Retinal pigment epithelial cell (primary cell): Measurements from ENCODE around the gene ARMC8.
A peak's percentile ranks its signal among the peaks of the same experiment; 100 is the strongest.

ENCODE experiments used
- DNase-seq: peaks from one replicate; pipeline ENCODE4 v3.0.0-alpha.2; 2010; ENCODE audit warnings: low read depth
- H3K4me3 ChIP-seq: 2 replicates; pipeline ENCODE4 v1.5.1; 2011; ENCODE audit warnings: mild to moderate bottlenecking, low read length, control low read depth, moderate library complexity
- TF ChIP-seq, protein P1 (sequence below): conservative IDR thresholded peaks from 2 replicates; pipeline ENCODE4 v1.5.1; 2011; ENCODE audit warnings: low read depth, low read length, control low read depth, inconsistent platforms

ARMC8 gene

GRCh38 chr3:138227650-138228049, 40.5 kb downstream of the ARMC8 start:
- peak; percentile 9 for DNase-seq
- no peak overlapping the region for H3K4me3 ChIP-seq
- TF ChIP-seq, protein P1, sequence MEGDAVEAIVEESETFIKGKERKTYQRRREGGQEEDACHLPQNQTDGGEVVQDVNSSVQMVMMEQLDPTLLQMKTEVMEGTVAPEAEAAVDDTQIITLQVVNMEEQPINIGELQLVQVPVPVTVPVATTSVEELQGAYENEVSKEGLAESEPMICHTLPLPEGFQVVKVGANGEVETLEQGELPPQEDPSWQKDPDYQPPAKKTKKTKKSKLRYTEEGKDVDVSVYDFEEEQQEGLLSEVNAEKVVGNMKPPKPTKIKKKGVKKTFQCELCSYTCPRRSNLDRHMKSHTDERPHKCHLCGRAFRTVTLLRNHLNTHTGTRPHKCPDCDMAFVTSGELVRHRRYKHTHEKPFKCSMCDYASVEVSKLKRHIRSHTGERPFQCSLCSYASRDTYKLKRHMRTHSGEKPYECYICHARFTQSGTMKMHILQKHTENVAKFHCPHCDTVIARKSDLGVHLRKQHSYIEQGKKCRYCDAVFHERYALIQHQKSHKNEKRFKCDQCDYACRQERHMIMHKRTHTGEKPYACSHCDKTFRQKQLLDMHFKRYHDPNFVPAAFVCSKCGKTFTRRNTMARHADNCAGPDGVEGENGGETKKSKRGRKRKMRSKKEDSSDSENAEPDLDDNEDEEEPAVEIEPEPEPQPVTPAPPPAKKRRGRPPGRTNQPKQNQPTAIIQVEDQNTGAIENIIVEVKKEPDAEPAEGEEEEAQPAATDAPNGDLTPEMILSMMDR, result no peak

DNA sequence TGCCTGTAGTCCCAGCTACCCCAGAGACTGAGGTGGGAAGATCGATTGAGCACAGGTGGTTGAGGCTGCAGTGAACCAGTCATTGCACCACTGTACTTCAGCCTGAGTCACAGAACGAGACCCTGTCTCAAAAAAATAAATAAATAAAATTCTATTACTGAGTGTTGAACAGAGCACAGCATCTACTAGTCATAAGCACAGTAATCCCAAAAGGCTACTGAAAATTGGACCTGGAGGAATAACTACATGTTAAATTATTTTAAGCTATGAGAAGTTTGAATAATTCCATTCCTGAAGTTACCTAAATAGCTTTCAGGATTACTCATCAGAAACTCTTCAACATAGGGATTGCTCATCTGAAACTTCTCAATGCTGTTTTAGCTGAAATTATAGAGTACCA, 43.4 kb downstream of the ARMC8 start:
- H3K4me3 ChIP-seq, result no peak overlapping the region
- TF ChIP-seq, protein P1, result no peak
- DNase-seq, result no peak

GRCh38 chr3:138232705-138233364, 45.7 kb downstream of the ARMC8 start:
- no peak overlapping the region for H3K4me3 ChIP-seq
- no peak for DNase-seq
- TF ChIP-seq, protein P1, result no peak

- TF ChIP-seq, protein P1, result no peak
- DNase-seq, result no peak
- H3K4me3 ChIP-seq, result no peak overlapping the region
Measured at GRCh38 chr3:138234401-138235179, 47.5 kb downstream of the ARMC8 start.

- no peak overlapping the region for H3K4me3 ChIP-seq
- no peak for DNase-seq
- TF ChIP-seq, protein P1, result no peak
Measured at GRCh38 chr3:138238711-138239110, 51.6 kb downstream of the ARMC8 start.

DNA sequence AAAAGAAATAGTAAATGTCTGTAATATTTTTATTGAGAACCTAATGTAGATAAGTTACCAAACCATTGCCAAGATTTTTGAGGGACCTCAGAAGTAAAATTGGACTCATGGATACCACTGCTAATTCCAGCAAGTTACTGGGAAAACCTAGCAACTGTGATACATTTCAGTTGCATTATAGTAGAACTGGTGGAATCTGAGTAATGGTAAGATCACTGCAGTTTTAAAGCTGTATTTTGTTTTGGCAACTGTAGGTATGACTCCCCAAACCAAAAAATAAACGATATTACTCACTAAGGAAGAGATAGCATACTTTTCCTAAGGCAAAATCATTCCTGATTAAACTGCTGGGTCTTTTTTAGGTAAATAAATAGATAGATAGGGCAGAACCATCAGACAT, 54.0 kb downstream of the ARMC8 start:
- TF ChIP-seq, protein P1, result no peak
- no peak for DNase-seq
- no peak overlapping the region for H3K4me3 ChIP-seq

GRCh38 chr3:138241676-138242075, 54.6 kb downstream of the ARMC8 start:
- DNase-seq, result no peak
- TF ChIP-seq, protein P1, result no peak
- no peak overlapping the region for H3K4me3 ChIP-seq
